Ovary (tissue), 3 donors: Measurements from ENCODE around the gene MED7.

ENCODE experiments used
- CTCF ChIP-seq, 3 donors: fragments of 450-650 bp in 2 of 3; fragments of 200-600 bp in 1 of 3; IDR thresholded peaks; one replicate each; pipeline versions ENCODE4 v1.5.1 to v1.8.0; 2016 to 2022; ENCODE audit warnings: antibody characterized with exemption in 3 of 3, mild to moderate bottlenecking in 1 of 3
- EP300 ChIP-seq: sonication (generic); formaldehyde crosslinking; IDR thresholded peaks from one replicate; pipeline ENCODE4 v1.6.1; 2017; ENCODE audit warnings: antibody characterized with exemption
- POLR2A ChIP-seq: fragments of 450-650 bp; IDR thresholded peaks from one replicate; pipeline ENCODE4 v1.6.1; 2017; ENCODE audit warnings: antibody characterized with exemption, mild to moderate bottlenecking, moderate library complexity
- donor health status: DM: no; HTN: no; CAD: no.

GRCh38 chr5:157186309-157187045, 43.8 kb upstream of the MED7 start:
- TF ChIP-seq EP300, result no peak
- TF ChIP-seq CTCF (IDR thresholded peaks at IDR 0.05), result no peak
- no peak for TF ChIP-seq POLR2A
